Chondrocyte (in vitro differentiated cells): ENCODE results near the gene ZNF652. TPM values are rescaled to one million over a fixed set of nuclear protein-coding genes. Genes with fewer than 3 reads are reported as not detected.

Experiments used
- DNase-seq: peaks from one replicate; pipeline ENCODE4 v3.0.0; 2021; ENCODE audit warnings: mixed read lengths, low spot score
- H3K27ac Mint-ChIP-seq: one replicate; pipeline ENCODE4 v1.8.0; 2021; ENCODE audit warnings: mild to moderate bottlenecking, moderate library complexity, mixed read lengths; ENCODE audit not compliant: unreplicated experiment
- H3K27me3 Mint-ChIP-seq: 2 replicates; pipeline ENCODE4 v1.8.0; 2021; ENCODE audit warnings: low read depth, mixed read lengths
- H3K36me3 Mint-ChIP-seq: 2 replicates; pipeline ENCODE4 v1.8.0; 2021; ENCODE audit warnings: low read depth, mixed read lengths
- H3K4me1 Mint-ChIP-seq: 2 replicates; pipeline ENCODE4 v1.8.0; 2021; ENCODE audit warnings: low read depth, mild to moderate bottlenecking, mixed read lengths
- H3K4me3 Mint-ChIP-seq: one replicate; pipeline ENCODE4 v1.8.0; 2021; ENCODE audit warnings: mild to moderate bottlenecking, moderate library complexity, mixed read lengths; ENCODE audit not compliant: unreplicated experiment
- H3K9me3 Mint-ChIP-seq: 2 replicates; pipeline ENCODE4 v1.8.0; 2021; ENCODE audit warnings: low read depth, mixed read lengths
- microRNA-seq: library from miRNA; unstranded; fragments of <30 nt; microRNA quantifications from one replicate; pipeline ENCODE4 v1.2.0, GENCODE V29; 2020; ENCODE audit warnings: borderline number of aligned reads
- total RNA-seq: library from RNA; stranded (reverse); gene quantifications from 3 replicates; pipeline ENCODE4 v1.2.1, GENCODE V29; 2021
- TF ChIP-seq, protein P1 (sequence below): fragments of 200-600 bp; sonication (generic); IDR thresholded peaks from 2 replicates; pipeline ENCODE4 v1.5.0; 2021; ENCODE audit warnings: antibody characterized with exemption, mild to moderate bottlenecking, moderate library complexity

The ZNF652 gene
- total RNA-seq, 1 donor from 2014 or later: 48.0 TPM

DNA sequence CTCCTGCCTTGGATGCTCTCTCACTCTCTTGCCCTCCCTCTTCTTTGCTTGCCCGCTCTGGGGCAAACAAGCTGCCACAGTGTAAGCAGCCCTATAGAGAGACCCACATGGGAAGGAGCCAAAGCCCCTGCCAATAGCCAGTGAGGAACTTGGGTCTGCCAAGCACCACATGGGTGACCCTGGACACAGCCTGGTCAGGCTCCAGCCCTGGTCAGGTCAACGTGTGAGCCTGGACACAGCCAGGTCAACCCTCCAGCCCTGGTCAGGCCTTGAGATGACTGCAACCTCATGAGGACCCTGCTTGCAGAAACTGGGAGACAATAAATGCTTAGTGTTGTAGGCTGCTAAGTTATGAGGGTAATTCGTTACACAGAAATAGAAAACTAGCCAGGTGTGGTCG lies 117.2 kb downstream of the ZNF652 start:
- DNase-seq: no peak
- no peaks in the 10 kb centered on the region for H3K9me3 Mint-ChIP-seq
- TF ChIP-seq, protein P1, sequence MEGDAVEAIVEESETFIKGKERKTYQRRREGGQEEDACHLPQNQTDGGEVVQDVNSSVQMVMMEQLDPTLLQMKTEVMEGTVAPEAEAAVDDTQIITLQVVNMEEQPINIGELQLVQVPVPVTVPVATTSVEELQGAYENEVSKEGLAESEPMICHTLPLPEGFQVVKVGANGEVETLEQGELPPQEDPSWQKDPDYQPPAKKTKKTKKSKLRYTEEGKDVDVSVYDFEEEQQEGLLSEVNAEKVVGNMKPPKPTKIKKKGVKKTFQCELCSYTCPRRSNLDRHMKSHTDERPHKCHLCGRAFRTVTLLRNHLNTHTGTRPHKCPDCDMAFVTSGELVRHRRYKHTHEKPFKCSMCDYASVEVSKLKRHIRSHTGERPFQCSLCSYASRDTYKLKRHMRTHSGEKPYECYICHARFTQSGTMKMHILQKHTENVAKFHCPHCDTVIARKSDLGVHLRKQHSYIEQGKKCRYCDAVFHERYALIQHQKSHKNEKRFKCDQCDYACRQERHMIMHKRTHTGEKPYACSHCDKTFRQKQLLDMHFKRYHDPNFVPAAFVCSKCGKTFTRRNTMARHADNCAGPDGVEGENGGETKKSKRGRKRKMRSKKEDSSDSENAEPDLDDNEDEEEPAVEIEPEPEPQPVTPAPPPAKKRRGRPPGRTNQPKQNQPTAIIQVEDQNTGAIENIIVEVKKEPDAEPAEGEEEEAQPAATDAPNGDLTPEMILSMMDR: no peak
- H3K4me3 Mint-ChIP-seq: no peak overlapping the region
- H3K36me3 Mint-ChIP-seq: no peaks in the 10 kb centered on the region
- H3K27ac Mint-ChIP-seq: no peak overlapping the region
- peaks cover 8% of the 10 kb centered on the region for H3K4me1 Mint-ChIP-seq
- peaks cover 2% of the 10 kb centered on the region for H3K27me3 Mint-ChIP-seq

Small RNA genes lying within 50 kb of the gene (microRNA-seq; reads per million reads assigned to microRNA genes)
- gene MIR6129: not detected

Other genes starting within 250 kb of the ZNF652 start
- 0.07 TPM in 1 of 3 replicates, not detected in the others for gene B4GALNT2, start 229.5 kb downstream of the ZNF652 start, total RNA-seq
- not detected in 3 replicates for gene GNGT2, start 151.7 kb downstream of the ZNF652 start, total RNA-seq
- gene ABI3, start 151.5 kb downstream of the ZNF652 start, total RNA-seq: not detected in 3 replicates
- gene PHOSPHO1, start 131.5 kb downstream of the ZNF652 start, total RNA-seq: 0.36 TPM in 1 of 3 replicates, not detected in the others
- gene PHB1, start 52.6 kb upstream of the ZNF652 start, total RNA-seq: 108 to 129 TPM (median 114 TPM) in 3 replicates
- 1.7 to 4.4 TPM (median 1.8 TPM) in 3 replicates for gene NGFR, start 133.0 kb upstream of the ZNF652 start, total RNA-seq
- 4.2 to 4.7 TPM (median 4.5 TPM) in 3 replicates for gene NXPH3, start 213.6 kb upstream of the ZNF652 start, total RNA-seq